HepG2 (cell line): ENCODE data around the gene DPH7. TPM values are rescaled to one million over a fixed set of nuclear protein-coding genes. Genes with fewer than 3 reads are reported as not detected.
A peak's percentile ranks its signal among the peaks of the same experiment; 100 is the strongest.

Experiments
- AGO1 ChIP-seq: fragments of 200-400 bp; formaldehyde crosslinking; IDR thresholded peaks from 2 replicates; pipeline ENCODE4 v1.6.1; 2017; ENCODE audit warnings: mild to moderate bottlenecking, low read depth, low read length, moderate library complexity; ENCODE audit not compliant: poor library complexity, severe bottlenecking
- ARID5B ChIP-seq: IDR thresholded peaks from 2 replicates; pipeline ENCODE4 v1.4.0; 2020; ENCODE audit warnings: mild to moderate bottlenecking, missing genetic modification reagents
- EEA1 ChIP-seq: sonication (generic); formaldehyde crosslinking; IDR thresholded peaks from 2 replicates; pipeline ENCODE4 v1.5.1; 2020; ENCODE audit warnings: mild to moderate bottlenecking, missing genetic modification reagents, borderline replicate concordance
- FOXA3 ChIP-seq: IDR thresholded peaks from 2 replicates; pipeline ENCODE4 v1.6.1; 2016; ENCODE audit warnings: missing genetic modification reagents, missing compliant biosample characterization
- GMEB1 ChIP-seq: sonication (generic); formaldehyde crosslinking; IDR thresholded peaks from 2 replicates; pipeline ENCODE4 v1.5.1; 2020; ENCODE audit warnings: missing genetic modification reagents, mild to moderate bottlenecking, borderline replicate concordance
- HNRNPK ChIP-seq: fragments of 200-400 bp; formaldehyde crosslinking; IDR thresholded peaks from 2 replicates; pipeline ENCODE4 v1.6.1; 2018; ENCODE audit warnings: low read length, low read depth, moderate library complexity, mild to moderate bottlenecking; ENCODE audit not compliant: poor library complexity, severe bottlenecking
- JDP2 ChIP-seq: sonication (generic); formaldehyde crosslinking; IDR thresholded peaks from 2 replicates; pipeline ENCODE4 v1.8.1; 2022; ENCODE audit warnings: missing genetic modification reagents, borderline replicate concordance
- MBNL3 ChIP-seq: fragments of 250-450 bp; sonication (Bioruptor Pico); conservative IDR thresholded peaks from 2 replicates; pipeline ENCODE4 v1.8.0; 2022; ENCODE audit warnings: mild to moderate bottlenecking, inconsistent platforms
- MNT ChIP-seq: fragments of 450-650 bp; IDR thresholded peaks from 2 replicates; pipeline ENCODE4 v1.6.1; 2016
- MTERF4 ChIP-seq: sonication (generic); formaldehyde crosslinking; IDR thresholded peaks from 2 replicates; pipeline ENCODE4 v1.8.0; 2023; ENCODE audit warnings: mild to moderate bottlenecking, missing genetic modification reagents
- RXRB ChIP-seq: IDR thresholded peaks from 2 replicates; pipeline ENCODE4 v1.6.1; 2016; ENCODE audit warnings: borderline replicate concordance, missing genetic modification reagents, missing compliant biosample characterization
- SAFB2 ChIP-seq: sonication (generic); formaldehyde crosslinking; IDR thresholded peaks from 2 replicates; pipeline ENCODE4 v1.5.1; 2020; ENCODE audit warnings: missing genetic modification reagents, low read depth, mild to moderate bottlenecking, borderline replicate concordance
- SKIL ChIP-seq: sonication (generic); formaldehyde crosslinking; IDR thresholded peaks from 2 replicates; pipeline ENCODE4 v1.8.0; 2022; ENCODE audit warnings: missing genetic modification reagents, mild to moderate bottlenecking, moderate library complexity, borderline replicate concordance
- THAP8 ChIP-seq: sonication (generic); formaldehyde crosslinking; IDR thresholded peaks from 2 replicates; pipeline ENCODE4 v1.5.1; 2020; ENCODE audit warnings: missing genetic modification reagents, mild to moderate bottlenecking, borderline replicate concordance
- XBP1 ChIP-seq: sonication (generic); formaldehyde crosslinking; IDR thresholded peaks from 2 replicates; pipeline ENCODE4 v1.5.0; 2020; ENCODE audit warnings: missing genetic modification reagents
- ZNF720 ChIP-seq: sonication (generic); formaldehyde crosslinking; IDR thresholded peaks from 2 replicates; pipeline ENCODE4 v1.4.0; 2020; ENCODE audit warnings: missing genetic modification reagents
- ZNF792 ChIP-seq: IDR thresholded peaks from 2 replicates; pipeline ENCODE4 v1.6.1; 2016
- polyA plus RNA-seq, 8 experiments: library from polyadenylated mRNA; depleted of rRNA in 3 of 8; stranded (reverse) in 7 of 8; unstranded in 1 of 8; fragments of >200 nt; fragmentation: Illumina TruSeq in 4 of 8; extraction: Trizol in 4 of 8; gene quantifications; 2 replicates each; pipeline versions ENCODE4 v1.2.1 to v1.2.3, GENCODE V29; 2011 to 2016; ENCODE audit warnings: low read depth in 4 of 8, missing spikeins in 1 of 8, mixed read lengths in 1 of 8; ENCODE audit not compliant: insufficient read depth in 1 of 8
- total RNA-seq, 5 experiments: library from RNA; depleted of rRNA; stranded (reverse); fragments of >200 nt; fragmentation: Illumina TruSeq; extraction: Trizol; gene quantifications; 2 replicates each; pipeline ENCODE4 v1.2.3, GENCODE V29; 2016; ENCODE audit warnings: low read depth in 1 of 5

DPH7 gene
- total and polyA plus RNA-seq, 2 of the 13 experiments (the other 11 are each of a cell fraction or from before 2014, with no cell fraction given), result 27.6 to 31.6 TPM

GRCh38 chr9:137578518-137579258, at the start of gene DPH7 (continued):
- TF ChIP-seq SKIL (CRISPR knock-in tag), result no peak
- TF ChIP-seq THAP8 (CRISPR knock-in tag), result no peak
- TF ChIP-seq ZNF720 (CRISPR knock-in tag), result no peak
- TF ChIP-seq AGO1, result peak; percentile 79
- peak; percentile 41; the same call in 1 of the 2 replicates for TF ChIP-seq MTERF4
- TF ChIP-seq ARID5B (CRISPR knock-in tag), result no peak; the same call in 1 of the 2 replicates
- TF ChIP-seq JDP2 (CRISPR knock-in tag), result no peak; the same call in 1 of the 2 replicates
- TF ChIP-seq XBP1, result no peak
- peak; percentile 66; the same call in 1 of the 2 replicates for TF ChIP-seq SAFB2 (CRISPR knock-in tag)
- TF ChIP-seq FOXA3 (CRISPR knock-in tag), result peak; percentile 36; the same call in 1 of the 2 replicates
- no peak for TF ChIP-seq EEA1 (CRISPR knock-in tag)
- no peak for TF ChIP-seq MNT
- TF ChIP-seq HNRNPK, result peak; percentile 49
- TF ChIP-seq MBNL3 (CRISPR knock-in tag), result no peak
- TF ChIP-seq ZNF792 (CRISPR knock-in tag), result no peak
- TF ChIP-seq RXRB (CRISPR knock-in tag), result 0 out of 2 replicates have a peak, but pooled peaks have one; percentile 47
- TF ChIP-seq GMEB1 (CRISPR knock-in tag), result peak; percentile 86; the same call in 1 of the 2 replicates
